GM18868 (cell line): ENCODE measurements around the gene SPG21.
"Not testable (repeated sequence)": the region's sequence is repeated elsewhere in the genome, so short reads cannot be mapped to it uniquely, and the experiment has no call there.

Source experiments
- ATAC-seq: cut with Tn5 transposase; IDR thresholded peaks from one replicate; pipeline ENCODE4 v1.9.1; 2021; ENCODE audit warnings: mild to moderate bottlenecking, moderate library complexity; ENCODE audit not compliant: unreplicated experiment

Gene SPG21

GRCh38 chr15:64989416-64990167, at the start of gene SPG21:
Gene SPG21, minus strand, starts transcription at chr15:64989914. Its CDS starts 6,345 bp downstream, at chr15:64983569.
- ATAC-seq: peak; percentile 96

- no peak for ATAC-seq
Measured at GRCh38 chr15:65038836-65039235, 49.1 kb upstream of the SPG21 start.

- no peak for ATAC-seq
Measured at GRCh38 chr15:65038428-65038827, 48.7 kb upstream of the SPG21 start.

- no peak for ATAC-seq
Measured at GRCh38 chr15:65037309-65037708, 47.6 kb upstream of the SPG21 start.

- ATAC-seq: no peak
Measured at GRCh38 chr15:65034719-65035118, 45.0 kb upstream of the SPG21 start.

- no peak for ATAC-seq
Measured at GRCh38 chr15:65033659-65034269, 44.0 kb upstream of the SPG21 start.

- ATAC-seq: no peak
Measured at GRCh38 chr15:65032801-65033537, 43.3 kb upstream of the SPG21 start.

GRCh38 chr15:65029736-65030208, 40.1 kb upstream of the SPG21 start:
- no peak for ATAC-seq

- ATAC-seq: peak; percentile 82
Measured at GRCh38 chr15:65028921-65029735, 39.4 kb upstream of the SPG21 start, which contains the start of gene MTFMT. Gene MTFMT, minus strand, starts transcription at chr15:65029639. Its CDS starts 26 bp downstream, at chr15:65029613.

GRCh38 chr15:65028338-65028737, 38.6 kb upstream of the SPG21 start:
- no peak for ATAC-seq

GRCh38 chr15:65027593-65027992, 37.9 kb upstream of the SPG21 start:
- ATAC-seq: no peak

- no peak for ATAC-seq
Measured at GRCh38 chr15:65026756-65027155, 37.0 kb upstream of the SPG21 start.

- no peak for ATAC-seq
Measured at GRCh38 chr15:65021488-65021887, 31.8 kb upstream of the SPG21 start.

GRCh38 chr15:65020419-65020818, 30.7 kb upstream of the SPG21 start:
- no peak for ATAC-seq

GRCh38 chr15:65011198-65011597, 21.5 kb upstream of the SPG21 start:
- not testable (repeated sequence) for ATAC-seq

- no peak for ATAC-seq
Measured at GRCh38 chr15:65008983-65009382, 19.3 kb upstream of the SPG21 start.

GRCh38 chr15:65006876-65007275, 17.2 kb upstream of the SPG21 start:
- ATAC-seq: no peak

- no peak for ATAC-seq
Measured at GRCh38 chr15:65004993-65005392, 15.3 kb upstream of the SPG21 start.

GRCh38 chr15:64997745-64998375, 8.1 kb upstream of the SPG21 start:
- no peak for ATAC-seq

GRCh38 chr15:64997066-64997465, 7.4 kb upstream of the SPG21 start:
- no peak for ATAC-seq
